WI38 (cell line): Measurements from ENCODE around the gene ATP6V1C2.

Source experiments
- H3K4me3 ChIP-seq: 2 replicates; pipeline ENCODE4 v1.5.1; 2011; ENCODE audit warnings: low read depth, mild to moderate bottlenecking, control low read depth, low read length
- CTCF ChIP-seq: IDR thresholded peaks from 2 replicates; pipeline ENCODE4 v1.5.1; 2012; ENCODE audit warnings: low read depth, mild to moderate bottlenecking, control low read depth, low read length

Gene ATP6V1C2

DNA sequence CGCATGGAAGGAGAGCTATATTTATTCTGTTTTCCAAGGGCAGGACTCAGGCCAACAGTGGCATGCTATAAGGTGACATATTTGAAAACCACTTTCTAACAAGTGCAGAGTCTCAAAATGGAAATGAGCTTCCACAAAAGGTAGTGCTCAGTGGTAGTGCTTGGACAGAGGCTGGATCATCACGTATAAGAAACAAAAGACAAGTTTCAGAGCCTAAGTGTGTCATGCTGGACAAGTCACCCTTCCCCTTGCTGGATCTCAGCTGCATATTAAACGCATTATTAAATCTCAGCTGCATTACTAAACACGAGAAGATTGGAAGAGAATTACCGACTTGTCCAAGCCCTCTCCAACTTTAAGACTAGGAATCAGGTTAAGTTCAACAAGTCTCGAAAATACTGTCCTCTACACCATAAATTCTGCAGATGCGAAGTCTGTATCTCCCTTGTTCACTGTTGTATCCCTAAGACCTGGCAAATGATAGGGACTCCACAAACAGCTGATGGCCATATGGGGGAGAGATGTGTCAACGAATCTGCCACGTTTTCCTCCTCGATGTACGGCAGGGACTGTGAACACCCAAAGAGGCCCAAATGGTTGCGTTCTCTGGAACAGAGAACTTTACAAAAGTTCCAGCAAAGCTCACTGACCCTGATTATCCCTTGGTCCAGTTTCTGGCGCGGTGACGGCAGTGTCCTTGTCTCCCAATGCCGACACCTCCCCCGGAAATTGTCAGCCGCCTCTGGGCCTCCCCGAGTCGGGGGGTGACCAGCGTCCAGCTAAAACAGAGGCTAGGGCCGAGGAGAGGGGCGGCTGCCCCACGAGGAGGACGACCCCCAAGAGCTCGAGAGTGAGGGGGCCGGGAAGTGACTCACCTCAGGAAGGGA lies 32.3 kb upstream of the ATP6V1C2 start:
- TF ChIP-seq CTCF, result no peak
- peak overlapping the region; percentile 100 for H3K4me3 ChIP-seq

GRCh38 chr2:10691521-10691920 lies 29.9 kb upstream of the ATP6V1C2 start:
- H3K4me3 ChIP-seq, result no peak overlapping the region
- TF ChIP-seq CTCF, result no peak

DNA sequence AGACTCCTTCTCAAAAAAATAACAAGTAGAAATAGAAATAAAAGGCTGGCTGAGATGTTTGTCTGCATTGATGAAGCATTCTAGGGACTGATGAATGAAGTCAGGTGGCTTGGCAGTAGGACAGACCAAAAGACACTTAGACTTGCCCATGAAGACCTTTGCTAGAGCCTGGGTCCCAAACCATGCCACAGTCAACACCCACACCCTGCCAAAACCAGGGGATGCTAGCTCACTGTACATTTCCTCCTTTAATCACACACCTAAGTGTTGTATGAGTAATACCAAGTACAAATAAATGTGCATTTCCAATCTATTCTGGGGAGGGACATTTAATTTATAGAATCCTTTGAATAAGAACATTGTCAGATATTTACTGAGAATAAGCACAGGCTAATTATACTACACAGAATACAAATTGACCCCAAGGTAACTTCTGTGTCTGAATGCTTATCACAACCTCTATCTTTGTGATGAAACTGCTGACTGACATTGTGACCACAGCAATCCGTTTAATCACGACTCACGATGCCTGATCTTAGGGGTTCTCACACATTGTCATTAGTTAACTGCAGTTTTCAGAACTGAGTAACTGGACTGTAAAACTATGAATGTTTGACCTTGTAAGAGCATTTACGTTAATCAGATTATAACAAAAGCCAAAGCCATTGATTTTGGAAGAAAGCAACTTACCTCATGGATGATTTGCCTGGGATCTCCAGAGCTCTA lies 21.2 kb upstream of the ATP6V1C2 start:
- H3K4me3 ChIP-seq, result no peak overlapping the region
- no peak for TF ChIP-seq CTCF

DNA sequence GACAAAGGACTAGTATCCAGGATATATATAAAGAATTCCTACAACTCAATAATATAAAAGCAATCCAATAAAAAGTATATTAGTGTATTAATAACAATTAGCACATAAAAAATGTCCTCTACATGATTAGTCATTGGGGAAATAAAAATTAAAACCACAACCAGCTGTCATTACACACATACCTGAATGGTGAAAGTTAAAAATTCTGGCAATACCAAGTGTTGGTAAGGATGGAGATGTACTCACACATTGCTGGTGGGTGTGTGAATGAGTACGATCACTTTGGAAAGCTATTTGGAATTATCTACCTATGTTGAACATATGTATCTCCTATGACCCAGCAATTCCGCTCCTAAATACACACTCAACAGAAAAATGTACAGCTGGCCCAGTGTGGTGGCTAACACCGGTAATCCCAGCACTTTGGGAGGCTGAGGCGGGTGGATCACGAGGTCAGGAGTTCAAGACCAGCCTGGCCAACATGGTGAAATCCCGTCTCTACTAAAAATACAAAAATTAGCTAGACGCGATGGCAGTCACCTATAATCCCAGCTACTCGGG lies 17.3 kb upstream of the ATP6V1C2 start:
- TF ChIP-seq CTCF, result no peak
- no peak overlapping the region for H3K4me3 ChIP-seq

- H3K4me3 ChIP-seq, result no peak overlapping the region
- no peak for TF ChIP-seq CTCF
These were observed 15.4 kb upstream of the ATP6V1C2 start for GRCh38 chr2:10706033-10706432.

GRCh38 chr2:10707831-10708230 lies 13.6 kb upstream of the ATP6V1C2 start:
- no peak overlapping the region for H3K4me3 ChIP-seq
- no peak for TF ChIP-seq CTCF
